ENCODE data around the gene PLEKHM2.

Gene PLEKHM2

DNA sequence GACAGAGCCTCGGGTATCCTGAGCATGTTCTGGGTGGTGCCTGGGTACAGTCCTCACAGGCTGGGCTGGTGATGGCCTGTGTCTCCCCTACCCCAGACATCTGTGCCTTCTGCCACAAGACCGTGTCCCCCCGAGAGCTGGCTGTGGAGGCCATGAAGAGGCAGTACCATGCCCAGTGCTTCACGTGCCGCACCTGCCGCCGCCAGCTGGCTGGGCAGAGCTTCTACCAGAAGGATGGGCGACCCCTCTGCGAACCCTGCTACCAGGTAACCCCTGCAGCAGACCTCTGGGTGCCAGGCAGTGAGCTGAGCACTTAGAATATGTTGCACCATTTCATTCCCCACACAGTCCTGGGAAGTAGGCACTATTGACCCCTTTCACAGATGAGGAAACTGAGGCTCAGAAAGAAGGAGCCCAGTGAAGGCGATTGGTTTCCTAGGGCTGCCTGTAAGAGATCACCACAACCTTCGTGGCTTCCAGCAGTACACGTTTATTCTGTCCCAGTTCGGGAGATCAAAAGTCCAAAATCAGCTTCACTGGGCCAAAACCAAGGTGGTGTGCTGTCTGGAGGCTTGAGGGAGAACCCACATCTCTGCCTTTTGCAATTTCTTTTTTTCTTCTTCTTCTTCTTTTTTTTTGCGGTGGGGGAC is 86.3 kb downstream of the PLEKHM2 start:
- no peak overlapping the region for H3K27ac ChIP-seq
- TF ChIP-seq ZFX (IDR thresholded peaks at IDR 0.05; ENCODE audit: borderline replicate concordance), result no peak
- TF ChIP-seq, protein P1, sequence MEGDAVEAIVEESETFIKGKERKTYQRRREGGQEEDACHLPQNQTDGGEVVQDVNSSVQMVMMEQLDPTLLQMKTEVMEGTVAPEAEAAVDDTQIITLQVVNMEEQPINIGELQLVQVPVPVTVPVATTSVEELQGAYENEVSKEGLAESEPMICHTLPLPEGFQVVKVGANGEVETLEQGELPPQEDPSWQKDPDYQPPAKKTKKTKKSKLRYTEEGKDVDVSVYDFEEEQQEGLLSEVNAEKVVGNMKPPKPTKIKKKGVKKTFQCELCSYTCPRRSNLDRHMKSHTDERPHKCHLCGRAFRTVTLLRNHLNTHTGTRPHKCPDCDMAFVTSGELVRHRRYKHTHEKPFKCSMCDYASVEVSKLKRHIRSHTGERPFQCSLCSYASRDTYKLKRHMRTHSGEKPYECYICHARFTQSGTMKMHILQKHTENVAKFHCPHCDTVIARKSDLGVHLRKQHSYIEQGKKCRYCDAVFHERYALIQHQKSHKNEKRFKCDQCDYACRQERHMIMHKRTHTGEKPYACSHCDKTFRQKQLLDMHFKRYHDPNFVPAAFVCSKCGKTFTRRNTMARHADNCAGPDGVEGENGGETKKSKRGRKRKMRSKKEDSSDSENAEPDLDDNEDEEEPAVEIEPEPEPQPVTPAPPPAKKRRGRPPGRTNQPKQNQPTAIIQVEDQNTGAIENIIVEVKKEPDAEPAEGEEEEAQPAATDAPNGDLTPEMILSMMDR (IDR thresholded peaks at IDR 0.05), result no peak

DNA sequence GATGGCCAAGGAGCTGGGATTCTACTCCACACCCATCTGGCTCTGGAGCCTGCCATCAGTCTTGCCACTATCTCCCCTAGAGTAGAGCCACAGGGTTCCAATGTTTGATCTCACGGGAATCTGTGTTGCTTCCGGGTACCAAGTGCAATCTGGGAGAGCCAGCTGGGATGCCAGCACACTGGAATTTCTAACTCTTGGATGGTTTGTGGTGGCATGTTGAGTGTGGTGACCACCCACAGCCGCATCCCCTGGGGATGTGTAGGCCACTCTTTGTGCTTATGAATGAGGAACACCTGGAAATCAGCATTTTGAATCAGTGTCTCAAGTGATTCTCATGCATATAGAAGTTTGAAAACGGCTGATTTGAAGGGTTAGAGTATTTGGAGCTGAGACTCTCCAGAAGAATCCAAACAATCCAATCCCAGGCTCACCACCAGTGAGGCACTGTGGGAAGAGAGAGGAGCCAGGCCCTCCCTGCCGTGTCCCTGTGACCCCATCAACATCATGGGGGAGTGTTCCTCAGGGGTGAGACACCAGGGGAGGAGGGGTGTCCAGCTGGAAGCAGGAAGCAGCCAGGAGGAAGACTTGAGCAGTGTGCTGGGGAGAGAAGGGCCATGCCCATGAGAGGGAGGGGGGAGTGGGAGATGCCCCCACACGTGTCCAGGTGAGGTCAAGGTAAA is 87.9 kb downstream of the PLEKHM2 start:
- no peak overlapping the region for H3K27ac ChIP-seq
- TF ChIP-seq, protein P1 (IDR thresholded peaks at IDR 0.05), result no peak
- TF ChIP-seq ZFX (IDR thresholded peaks at IDR 0.05; ENCODE audit: borderline replicate concordance), result no peak

GRCh38 chr1:15775706-15776105 is 91.6 kb downstream of the PLEKHM2 start:
- no peak overlapping the region for H3K27ac ChIP-seq
- TF ChIP-seq, protein P1 (IDR thresholded peaks at IDR 0.05), result no peak
- no peak for TF ChIP-seq ZFX (IDR thresholded peaks at IDR 0.05; ENCODE audit: borderline replicate concordance)

DNA sequence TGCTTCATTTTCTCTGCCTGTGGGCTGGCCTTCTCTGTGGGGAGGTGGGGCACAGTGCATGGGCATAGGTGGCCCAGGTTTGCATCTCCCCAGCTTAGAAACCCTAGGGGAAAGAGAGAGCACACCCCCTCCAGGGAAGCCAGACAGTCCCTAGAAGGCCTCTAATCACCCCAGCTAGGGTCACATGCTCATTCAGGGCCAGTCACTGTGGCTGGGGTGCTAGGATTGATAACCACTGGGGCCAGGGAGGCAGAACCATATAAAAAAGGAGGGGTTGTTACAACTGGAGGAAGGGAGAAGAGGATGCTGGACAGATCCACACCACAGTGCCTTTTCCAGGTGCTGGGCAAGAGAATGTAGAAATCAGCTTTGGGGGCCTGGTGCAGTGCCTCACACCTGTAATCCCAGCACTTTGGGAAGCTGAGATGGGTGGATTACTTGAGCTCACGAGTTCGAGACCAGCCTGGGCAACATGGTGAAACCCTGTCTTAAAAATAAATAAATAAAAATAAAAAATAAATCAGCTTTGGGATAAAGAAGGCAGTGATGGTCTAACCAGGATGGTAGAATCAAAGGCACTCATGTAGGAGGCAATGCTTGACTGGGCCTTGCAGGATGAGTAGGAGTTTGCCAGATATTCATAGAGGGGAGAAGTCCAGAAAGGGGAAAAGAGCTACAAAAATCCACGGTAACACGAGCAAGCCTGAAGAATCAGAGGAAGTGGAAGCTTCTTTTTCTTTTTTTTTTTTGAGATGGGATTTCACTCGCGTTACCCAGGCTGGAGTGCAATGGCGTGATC is 94.0 kb downstream of the PLEKHM2 start:
- no peak overlapping the region for H3K27ac ChIP-seq
- no peak for TF ChIP-seq ZFX (IDR thresholded peaks at IDR 0.05; ENCODE audit: borderline replicate concordance)
- TF ChIP-seq, protein P1 (IDR thresholded peaks at IDR 0.05), result no peak
